NCI-H1694 (cell line): ENCODE data around the gene NHLH1.
"Not testable (repeated sequence)": the region's sequence is repeated elsewhere in the genome, so short reads cannot be mapped to it uniquely, and the experiment has no call there.

ENCODE experiments used
- DNase-seq: peaks from one replicate; lab custom pipeline; 2025; lab: John Stamatoyannopoulos, UW

Gene NHLH1

GRCh38 chr1:160377585-160378206 is 10.8 kb downstream of the NHLH1 start:
- no peak for DNase-seq

GRCh38 chr1:160384812-160385211 is 17.9 kb downstream of the NHLH1 start:
- not testable (repeated sequence) for DNase-seq

GRCh38 chr1:160388406-160388805 is 21.5 kb downstream of the NHLH1 start:
- DNase-seq, result not testable (repeated sequence)

- no peak for DNase-seq
These were observed 27.8 kb downstream of the NHLH1 start for GRCh38 chr1:160394673-160395072.

- DNase-seq, result no peak
These were observed 30.8 kb downstream of the NHLH1 start for GRCh38 chr1:160397651-160398050.

GRCh38 chr1:160398823-160399222 is 32.0 kb downstream of the NHLH1 start:
- DNase-seq, result no peak

GRCh38 chr1:160399544-160400222 is 32.8 kb downstream of the NHLH1 start:
- no peak for DNase-seq

GRCh38 chr1:160400223-160400645 is 33.4 kb downstream of the NHLH1 start, which contains the start of gene VANGL2:
TSS of gene VANGL2 (plus strand) at chr1:160400564. CDS start at chr1:160415838, 15,274 bp downstream.
- no peak for DNase-seq

GRCh38 chr1:160400646-160401486 is 34.0 kb downstream of the NHLH1 start:
- DNase-seq, result no peak

- DNase-seq, result no peak
These were observed 34.6 kb downstream of the NHLH1 start for GRCh38 chr1:160401487-160401805.

- DNase-seq, result no peak
These were observed 35.3 kb downstream of the NHLH1 start for GRCh38 chr1:160402001-160402795.

GRCh38 chr1:160403244-160403643 is 36.4 kb downstream of the NHLH1 start:
- no peak for DNase-seq

GRCh38 chr1:160404094-160404493 is 37.2 kb downstream of the NHLH1 start:
- DNase-seq, result no peak

GRCh38 chr1:160405331-160405877 is 38.5 kb downstream of the NHLH1 start:
- no peak for DNase-seq

- DNase-seq, result no peak
These were observed 39.5 kb downstream of the NHLH1 start for GRCh38 chr1:160406131-160406968.

GRCh38 chr1:160407839-160408801 is 41.2 kb downstream of the NHLH1 start:
- no peak for DNase-seq

- DNase-seq, result no peak
These were observed 42.0 kb downstream of the NHLH1 start for GRCh38 chr1:160408864-160409263.

- DNase-seq, result no peak
These were observed 42.6 kb downstream of the NHLH1 start for GRCh38 chr1:160409486-160409885.

- DNase-seq, result no peak
These were observed 43.6 kb downstream of the NHLH1 start for GRCh38 chr1:160410406-160411005.
